Kidney (tissue), 14 donors: ENCODE measurements around the gene GBA3. TPM values are rescaled to one million over a fixed set of nuclear protein-coding genes. Genes with fewer than 3 reads are reported as not detected.

Experiments
- DNase-seq, 5 donors: peaks; one replicate each; pipeline ENCODE4 v3.0.0-alpha.2; 2013 to 2020
- FAIRE-seq: peaks from 2 replicates; lab custom pipeline; 2012; peaks lifted over from hg19 to GRCh38; lab: Jason Lieb, UNC
- H3K27ac ChIP-seq, 2 donors: one replicate each; pipeline ENCODE4 v1.7.0; 2013; ENCODE audit warnings: low read depth in 2 of 2, low read length in 2 of 2, inconsistent platforms in 1 of 2
- H3K27me3 ChIP-seq: one replicate; pipeline ENCODE4 v1.7.1; 2013; ENCODE audit warnings: low read length, inconsistent platforms; ENCODE audit not compliant: control insufficient read depth, insufficient read depth
- H3K36me3 ChIP-seq, 3 donors: one replicate each; pipeline versions ENCODE4 v1.7.0 to v1.7.1; 2013; ENCODE audit warnings: low read length in 3 of 3, control low read depth in 1 of 3, inconsistent platforms in 1 of 3; ENCODE audit not compliant: insufficient read depth in 3 of 3, control insufficient read depth in 2 of 3
- H3K4me1 ChIP-seq, 3 donors: one replicate each; pipeline versions ENCODE4 v1.7.0 to v1.7.1; 2013; ENCODE audit warnings: low read length in 3 of 3, inconsistent platforms in 1 of 3, low read depth in 1 of 3; ENCODE audit not compliant: control insufficient read depth in 2 of 3, insufficient read depth in 2 of 3
- H3K4me3 ChIP-seq, 3 donors: one replicate each; pipeline versions ENCODE4 v1.7.0 to v1.8.1; 2013; ENCODE audit warnings: low read length in 3 of 3, control low read depth in 1 of 3, inconsistent platforms in 1 of 3
- H3K9ac ChIP-seq, 3 donors: one replicate each; pipeline versions ENCODE4 v1.7.0 to v1.7.1; 2013; ENCODE audit warnings: low read length in 3 of 3, control low read depth in 1 of 3, inconsistent platforms in 1 of 3
- H3K9me3 ChIP-seq, 3 donors: one replicate each; pipeline versions ENCODE4 v1.7.0 to v1.7.1; 2013; ENCODE audit warnings: low read length in 3 of 3, control low read depth in 1 of 3, inconsistent platforms in 1 of 3; ENCODE audit not compliant: control insufficient read depth in 2 of 3, insufficient read depth in 1 of 3
- intact Hi-C: fragments of 100-400 bp; cut with DNase I; formaldehyde crosslinking; loops from one replicate; pipeline ENCODE4 v1.11.1; 2022
- polyA plus RNA-seq: library from polyadenylated mRNA; stranded (reverse); fragments of 350-450 nt; fragmentation: Illumina TruSeq; extraction: RNeasy Lipid Tissue Mini Kit (QIAGEN cat#74804); gene quantifications from one replicate; pipeline ENCODE4 v1.2.3, GENCODE V29; 2014; ENCODE audit warnings: low read depth, low replicate concordance; ENCODE audit not compliant: insufficient read depth
- total RNA-seq: library from RNA; stranded (reverse); fragmentation: NEBNext Ultra II Directional; extraction: Animal tissue kit (Norgen Biotek cat#: 25700); gene quantifications from one replicate; pipeline ENCODE4 v1.2.1, GENCODE V29; 2021
- TF ChIP-seq, protein P1 (sequence below): IDR thresholded peaks from 3 replicates; pipeline ENCODE4 v1.5.1; 2012; ENCODE audit warnings: mild to moderate bottlenecking, moderate library complexity, borderline replicate concordance; ENCODE audit not compliant: insufficient read depth; ENCODE audit errors: extremely low read depth
- donor health status: control.
- donor health status: control.
- donor health status: control.
- donor health status: control.
- donor health status: control.
- donor health status: DM: yes; HTN: yes; CAD: no.
- donor health status: Normal renal cell carcinoma (clear cell type).

Gene GBA3
- total and polyA plus RNA-seq, 2 donors from 2014 or later: 40.9 to 59.0 TPM

DNA sequence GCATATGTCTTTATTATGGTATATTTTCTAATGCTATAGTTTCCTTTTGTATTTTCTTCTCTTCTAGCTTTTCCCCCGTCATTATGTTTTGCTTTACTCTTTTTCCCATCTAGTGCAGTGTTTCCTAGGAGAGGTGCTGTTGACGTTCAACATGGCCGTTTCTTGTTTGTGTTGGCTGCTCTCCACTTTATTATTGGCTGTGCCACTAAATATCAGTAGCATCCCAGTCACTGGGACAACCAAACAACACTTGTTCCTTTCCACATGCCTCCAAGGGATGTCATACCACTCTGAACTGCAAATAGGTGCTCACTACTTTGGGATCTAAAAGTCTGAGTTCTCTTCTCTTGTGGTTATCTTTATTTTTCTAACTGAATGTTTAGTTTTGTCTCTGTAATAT lies 26.5 kb downstream of the GBA3 start:
- FAIRE-seq: no peak
- TF ChIP-seq, protein P1, sequence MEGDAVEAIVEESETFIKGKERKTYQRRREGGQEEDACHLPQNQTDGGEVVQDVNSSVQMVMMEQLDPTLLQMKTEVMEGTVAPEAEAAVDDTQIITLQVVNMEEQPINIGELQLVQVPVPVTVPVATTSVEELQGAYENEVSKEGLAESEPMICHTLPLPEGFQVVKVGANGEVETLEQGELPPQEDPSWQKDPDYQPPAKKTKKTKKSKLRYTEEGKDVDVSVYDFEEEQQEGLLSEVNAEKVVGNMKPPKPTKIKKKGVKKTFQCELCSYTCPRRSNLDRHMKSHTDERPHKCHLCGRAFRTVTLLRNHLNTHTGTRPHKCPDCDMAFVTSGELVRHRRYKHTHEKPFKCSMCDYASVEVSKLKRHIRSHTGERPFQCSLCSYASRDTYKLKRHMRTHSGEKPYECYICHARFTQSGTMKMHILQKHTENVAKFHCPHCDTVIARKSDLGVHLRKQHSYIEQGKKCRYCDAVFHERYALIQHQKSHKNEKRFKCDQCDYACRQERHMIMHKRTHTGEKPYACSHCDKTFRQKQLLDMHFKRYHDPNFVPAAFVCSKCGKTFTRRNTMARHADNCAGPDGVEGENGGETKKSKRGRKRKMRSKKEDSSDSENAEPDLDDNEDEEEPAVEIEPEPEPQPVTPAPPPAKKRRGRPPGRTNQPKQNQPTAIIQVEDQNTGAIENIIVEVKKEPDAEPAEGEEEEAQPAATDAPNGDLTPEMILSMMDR: no peak
- H3K27ac ChIP-seq: no peak overlapping the region
- intact Hi-C loops: no loop called here
- H3K4me1 ChIP-seq: no peaks in the 10 kb centered on the region
- H3K9ac ChIP-seq: no peak overlapping the region
- H3K36me3 ChIP-seq: no peaks in the 10 kb centered on the region
- H3K27me3 ChIP-seq: no peaks in the 10 kb centered on the region
- no peak for DNase-seq
- H3K4me3 ChIP-seq: no peak overlapping the region
- no peaks in the 10 kb centered on the region for H3K9me3 ChIP-seq

DNA sequence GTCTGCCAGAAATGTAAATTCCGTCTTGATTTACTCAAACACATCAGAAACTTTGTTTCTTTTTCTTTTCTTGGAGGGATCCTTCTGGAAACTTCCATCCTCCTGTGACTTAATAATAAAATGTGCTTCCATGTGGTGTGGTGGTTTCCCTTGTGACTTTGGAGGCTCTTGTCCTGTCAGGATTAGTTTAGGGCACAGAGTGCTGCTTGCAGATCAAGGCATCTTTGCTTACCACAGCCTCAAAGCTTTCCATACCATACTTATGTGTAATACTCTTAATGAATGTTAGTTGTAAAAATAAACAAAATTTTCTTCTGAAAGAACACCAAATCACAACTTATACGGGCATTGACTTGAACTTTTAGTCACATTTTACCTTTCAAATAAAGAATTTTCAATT lies 27.4 kb downstream of the GBA3 start:
- Histone ChIP-seq H3K36me3 (no peaks in the 10 kb centered on the region), H3K27me3 (no peaks in the 10 kb centered on the region), H3K27ac (no peak overlapping the region), H3K4me3 (no peak overlapping the region), H3K9ac (no peak overlapping the region), H3K4me1 (no peaks in the 10 kb centered on the region), H3K9me3 (no peaks in the 10 kb centered on the region)
- intact Hi-C loops: no loop called here
- TF ChIP-seq, protein P1: no peak
- FAIRE-seq: no peak
- DNase-seq: no peak

DNA sequence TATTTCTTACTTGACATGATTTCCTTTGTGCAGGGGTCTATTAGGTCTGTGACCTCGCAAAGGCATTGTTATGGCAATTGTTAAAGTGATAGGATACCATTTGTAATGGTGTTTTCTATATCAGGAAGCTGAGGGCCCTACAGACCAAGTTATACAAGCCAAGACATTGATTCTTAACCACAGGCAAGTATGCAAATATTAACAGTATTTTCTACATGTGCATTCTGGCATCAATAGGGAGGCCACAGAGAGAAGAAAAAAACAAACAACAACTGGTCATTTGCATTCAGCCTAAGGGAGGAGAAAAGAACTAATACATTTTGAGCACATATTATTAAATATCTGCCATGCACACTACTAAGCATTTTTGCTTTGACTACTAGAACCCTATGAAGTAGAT lies 28.5 kb downstream of the GBA3 start:
- no peak for DNase-seq
- H3K36me3 ChIP-seq: no peaks in the 10 kb centered on the region
- no peaks in the 10 kb centered on the region for H3K4me1 ChIP-seq
- TF ChIP-seq, protein P1: no peak
- H3K27ac ChIP-seq: no peak overlapping the region
- no peaks in the 10 kb centered on the region for H3K27me3 ChIP-seq
- FAIRE-seq: no peak
- H3K9ac ChIP-seq: no peak overlapping the region
- H3K4me3 ChIP-seq: no peak overlapping the region
- no peaks in the 10 kb centered on the region for H3K9me3 ChIP-seq
- intact Hi-C loops: no loop called here

DNA sequence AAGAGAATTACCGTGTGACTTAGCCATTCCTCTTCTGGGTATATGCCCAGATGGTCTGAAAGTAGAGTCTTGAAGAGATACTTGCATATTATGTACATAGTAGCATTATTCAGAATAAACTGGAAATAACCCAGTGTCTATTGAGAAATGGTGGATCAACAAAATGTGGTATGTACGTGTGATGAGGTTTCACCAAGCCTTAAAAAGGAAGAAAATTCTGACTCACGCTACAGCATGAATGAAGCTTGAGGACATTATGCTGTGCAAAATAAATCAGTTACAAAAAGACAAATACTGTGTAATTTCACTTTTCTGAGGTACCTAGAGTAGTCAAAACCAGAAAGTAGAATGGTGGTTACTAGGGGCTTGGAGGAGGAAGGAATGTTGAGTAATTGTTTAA lies 37.3 kb downstream of the GBA3 start:
- TF ChIP-seq, protein P1: no peak
- Histone ChIP-seq H3K9me3 (no peaks in the 10 kb centered on the region), H3K9ac (no peak overlapping the region), H3K27me3 (no peaks in the 10 kb centered on the region), H3K36me3 (no peaks in the 10 kb centered on the region), H3K4me3 (no peak overlapping the region), H3K4me1 (no peaks in the 10 kb centered on the region), H3K27ac (no peak overlapping the region)
- DNase-seq: no peak
- FAIRE-seq: no peak
- intact Hi-C loops: no loop called here
